GM12878 (cell line): Measurements from ENCODE around the gene ABI3. TPM values are rescaled to one million over a fixed set of nuclear protein-coding genes. Genes with fewer than 3 reads are reported as not detected.

Experiments
- ATAC-seq: fragments of 200-7000 bp; cut with Tn5 transposase; 3 replicates; pipeline ENCODE4 v1.9.1; 2020; ENCODE audit warnings: mild to moderate bottlenecking, moderate library complexity
- BruUV-seq: library from RNA; stranded (reverse); fragments of 400-500 nt; replicated peaks from 2 replicates; lab custom pipeline; 2021; lab: Mats Ljungman, UMichigan
- CTCF ChIA-PET: fragments of 300-600 bp; sonication (Branson Sonifier 250); formaldehyde crosslinking; extraction: SDS; loops from one replicate; lab custom pipeline; 2021; ENCODE audit warnings: inconsistent platforms; lab: Yijun Ruan, JAX
- POLR2A ChIA-PET: fragments of 350-600 bp; formaldehyde crosslinking; extraction: SDS; loops from one replicate; lab custom pipeline; 2021; ENCODE audit warnings: inconsistent platforms; lab: Charles Lee
- RAD21 ChIA-PET: fragments of 300-600 bp; sonication (Branson Sonifier 250); formaldehyde crosslinking; loops from one replicate; lab custom pipeline; 2023; ENCODE audit warnings: antibody characterized with exemption; ENCODE audit not compliant: unreplicated experiment; lab: Charles Lee
- SMC1A ChIA-PET: fragments of 300-600 bp; sonication (Branson Sonifier 250); formaldehyde crosslinking; loops from one replicate; lab custom pipeline; 2023; ENCODE audit not compliant: unreplicated experiment, uncharacterized antibody; lab: Charles Lee
- DNase-seq: peaks from one replicate; pipeline ENCODE4 v3.0.0-alpha.2; 2011; ENCODE audit warnings: low read depth, low spot score
- FAIRE-seq: peaks from 3 replicates; lab custom pipeline; 2011; peaks lifted over from hg19 to GRCh38; lab: Jason Lieb, UNC
- H2AFZ ChIP-seq: 2 replicates; pipeline ENCODE4 v1.6.0; 2011; ENCODE audit warnings: low read depth, low read length, control low read depth; ENCODE audit not compliant: control insufficient read depth
- H3K27ac ChIP-seq: 2 replicates; pipeline ENCODE4 v1.5.1; 2011; ENCODE audit warnings: control low read depth; ENCODE audit not compliant: control insufficient read depth, insufficient read depth
- H3K27me3 ChIP-seq, 2 experiments: replicated peaks in 1 of 2; 2 replicates each; pipeline versions ENCODE4 v1.6.0 to v1.6.1; 2011; ENCODE audit warnings: low read length in 1 of 2; ENCODE audit not compliant: control insufficient read depth in 2 of 2, insufficient read depth in 2 of 2
- H3K36me3 ChIP-seq, 2 experiments: 2 replicates each; pipeline ENCODE4 v1.5.1; 2011; ENCODE audit warnings: low read length in 1 of 2; ENCODE audit not compliant: control insufficient read depth in 2 of 2, insufficient read depth in 2 of 2
- H3K4me1 ChIP-seq: 2 replicates; pipeline ENCODE4 v1.6.1; 2011; ENCODE audit warnings: mild to moderate bottlenecking, low read length, moderate library complexity, mixed read lengths; ENCODE audit not compliant: control insufficient read depth, insufficient read depth
- H3K4me2 ChIP-seq: 2 replicates; pipeline ENCODE4 v1.6.0; 2011; ENCODE audit warnings: control low read depth; ENCODE audit not compliant: control insufficient read depth, insufficient read depth
- H3K4me3 ChIP-seq: fragments of 200-600 bp; sonication (generic); 2 replicates; pipeline ENCODE4 v1.5.1; 2016
- H3K79me2 ChIP-seq: 2 replicates; pipeline ENCODE4 v1.6.0; 2011; ENCODE audit warnings: low read length; ENCODE audit not compliant: control insufficient read depth, insufficient read depth
- H3K9ac ChIP-seq: 2 replicates; pipeline ENCODE4 v1.8.0; 2011; ENCODE audit warnings: low read length, control low read depth, mixed read lengths; ENCODE audit not compliant: control insufficient read depth, insufficient read depth
- H3K9me3 ChIP-seq: replicated peaks from 3 replicates; pipeline ENCODE4 v1.5.1; 2011; ENCODE audit warnings: mild to moderate bottlenecking, low read length; ENCODE audit not compliant: control insufficient read depth, insufficient read depth
- H4K20me1 ChIP-seq: 2 replicates; pipeline ENCODE4 v1.6.0; 2011; ENCODE audit not compliant: control insufficient read depth, insufficient read depth
- ESRRA ChIP-seq: IDR thresholded peaks from 2 replicates; pipeline ENCODE4 v1.6.1; 2012; ENCODE audit warnings: mild to moderate bottlenecking, low read length, improper control_type of control experiment
- HCFC1 ChIP-seq: fragments of 150-350 bp; IDR thresholded peaks from 2 replicates; pipeline ENCODE4 v1.6.1; 2014; ENCODE audit warnings: low read length
- IRF4 ChIP-seq: IDR thresholded peaks from 2 replicates; pipeline ENCODE4 v1.6.1; 2011; ENCODE audit warnings: low read depth, low read length
- MTA3 ChIP-seq: IDR thresholded peaks from 2 replicates; pipeline ENCODE4 v1.6.1; 2012; ENCODE audit warnings: low read length, inconsistent platforms, borderline replicate concordance
- MYC ChIP-seq: IDR thresholded peaks from 2 replicates; pipeline ENCODE4 v1.6.1; 2011; ENCODE audit warnings: mild to moderate bottlenecking, low read length, moderate library complexity, inconsistent platforms; ENCODE audit not compliant: insufficient read depth, insufficient replicate concordance, insufficient read length, severe bottlenecking
- POLR2A ChIP-seq: IDR thresholded peaks from 2 replicates; pipeline ENCODE4 v1.6.1; 2011; ENCODE audit warnings: low read depth, mild to moderate bottlenecking, low read length
- RELA ChIP-seq: fragments of 450-650 bp; IDR thresholded peaks from 2 replicates; pipeline ENCODE4 v1.8.0; 2014; ENCODE audit warnings: borderline replicate concordance; ENCODE audit not compliant: partially characterized antibody
- YY1 ChIP-seq: IDR thresholded peaks from 2 replicates; pipeline ENCODE4 v1.6.1; 2011; ENCODE audit warnings: low read depth, mild to moderate bottlenecking, low read length
- WGBS: methylation state at CpG from one replicate; pipeline ENCODE4 v1.1.6; 2016; ENCODE audit warnings: low lambda C conversion rate; ENCODE audit not compliant: insufficient replicate concordance, insufficient coverage; ENCODE audit errors: missing lambda C conversion rate; 5-methylcytosine and 5-hydroxymethylcytosine counted together
- in situ Hi-C: fragments of 300-500 bp; cut with MboI; formaldehyde crosslinking; loops from 9 replicates; pipeline ENCODE4 v1.14.3; 2018; ENCODE audit warnings: mixed read lengths
- intact Hi-C: fragments of 100-400 bp; cut with micrococcal nuclease; formaldehyde crosslinking; loops from one replicate; pipeline ENCODE4 v1.14.2; 2022; ENCODE audit not compliant: unreplicated experiment
- polyA plus RNA-seq, 11 experiments: library from polyadenylated mRNA; depleted of rRNA in 4 of 11; unstranded in 6 of 11; stranded (reverse) in 5 of 11; fragments of >200 nt; fragmentation: Nextera tagmentation in 4 of 11; fragmentation: Illumina TruSeq in 1 of 11; extraction: Ambion mirVana in 4 of 11; extraction: Trizol in 1 of 11; gene quantifications; 1 replicate in 1 of 11; 2 replicates in 10 of 11; pipeline versions ENCODE4 v1.2.1 to v1.2.3, GENCODE V29; 2011 to 2016; ENCODE audit warnings: inconsistent platforms in 2 of 11, missing spikeins in 2 of 11, low read depth in 1 of 11
- total RNA-seq, 4 experiments: library from RNA; depleted of rRNA in 3 of 4; stranded (reverse); fragments of >200 nt in 3 of 4; fragmentation: Illumina TruSeq in 1 of 4; extraction: Trizol in 1 of 4; gene quantifications; 2 replicates each; pipeline versions ENCODE4 v1.2.1 to v1.2.3, GENCODE V29; 2013 to 2021
- TF ChIP-seq, protein P1 (sequence below): IDR thresholded peaks from 2 replicates; pipeline ENCODE4 v1.6.1; 2012; ENCODE audit warnings: low read length, inconsistent platforms

ABI3 gene
- total and polyA plus RNA-seq, 10 of the 15 experiments (the other 5 are each of a cell fraction or from before 2014, with no cell fraction given): 13.4 to 109 (median 51.1) TPM

DNA sequence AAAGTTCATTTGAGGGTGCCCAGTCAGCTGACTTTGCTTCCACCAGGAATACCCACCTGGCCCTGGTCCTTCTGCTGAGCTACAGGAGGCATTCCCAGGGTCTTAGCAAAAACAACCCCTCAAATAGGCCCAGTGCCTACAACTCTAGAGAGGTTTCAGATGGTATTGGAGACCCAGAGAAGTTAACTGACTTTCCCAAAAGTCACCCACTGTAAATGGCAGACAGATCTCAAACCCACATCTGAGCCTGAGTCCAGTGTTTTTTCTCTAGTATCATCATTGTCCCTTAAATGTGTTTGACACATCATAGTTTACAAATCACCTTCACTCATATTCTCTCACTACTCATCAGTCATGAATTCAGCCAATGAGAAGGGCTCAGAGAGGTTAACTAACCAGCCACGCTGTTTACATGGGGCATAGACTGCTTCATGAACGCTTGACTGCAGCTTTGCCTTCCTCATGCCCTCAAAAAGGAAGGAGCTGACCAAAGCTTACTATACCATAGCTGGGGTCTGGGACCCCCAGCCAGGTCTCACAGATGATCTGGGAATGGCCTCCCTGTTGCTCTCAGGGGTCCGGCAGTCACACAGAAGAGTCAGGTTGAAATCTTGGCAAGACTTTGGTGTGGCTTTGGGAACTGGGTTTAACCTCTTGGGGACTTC is 16.4 kb downstream of the ABI3 start:
- ChIA-PET RAD21 (interaction anchor here (0.6 to 5.9 kb wide), 6 partner anchors 10 to 66 kb away, joined by 3 to 72 read pairs (median 20); partner anchors contain the start of genes ABI3 and GNGT2), CTCF (interaction anchor here (0.7 to 8.2 kb wide), 13 partner anchors 12 to 194 kb away, joined by 3 to 178 read pairs (median 13); no protein-coding TSS in a partner anchor), POLR2A (interaction anchor here (1.1 to 3.6 kb wide), 5 partner anchors 13 to 38 kb away, joined by 3 to 12 read pairs (median 10); partner anchors contain the start of genes ABI3 and GNGT2), SMC1A (interaction anchor here (0.9 to 7.3 kb wide), 10 partner anchors 11 to 58 kb away, joined by 4 to 118 read pairs (median 10); no protein-coding TSS in a partner anchor)
- peaks cover 1 to 10% of the 10 kb centered on the region in 2 experiments for H3K36me3 ChIP-seq
- no peak overlapping the region for H2AFZ ChIP-seq
- in situ Hi-C loops (loop anchor here (10.0 kb wide), 1 partner anchor 52 kb away; no protein-coding TSS in a partner anchor), intact Hi-C loops (loop anchor here (1.0 to 5.0 kb wide), 2 partner anchors 47 to 195 kb away; no protein-coding TSS in a partner anchor)
- no peak for TF ChIP-seq RELA
- TF ChIP-seq ESRRA: no peak
- TF ChIP-seq IRF4: no peak
- TF ChIP-seq, protein P1, sequence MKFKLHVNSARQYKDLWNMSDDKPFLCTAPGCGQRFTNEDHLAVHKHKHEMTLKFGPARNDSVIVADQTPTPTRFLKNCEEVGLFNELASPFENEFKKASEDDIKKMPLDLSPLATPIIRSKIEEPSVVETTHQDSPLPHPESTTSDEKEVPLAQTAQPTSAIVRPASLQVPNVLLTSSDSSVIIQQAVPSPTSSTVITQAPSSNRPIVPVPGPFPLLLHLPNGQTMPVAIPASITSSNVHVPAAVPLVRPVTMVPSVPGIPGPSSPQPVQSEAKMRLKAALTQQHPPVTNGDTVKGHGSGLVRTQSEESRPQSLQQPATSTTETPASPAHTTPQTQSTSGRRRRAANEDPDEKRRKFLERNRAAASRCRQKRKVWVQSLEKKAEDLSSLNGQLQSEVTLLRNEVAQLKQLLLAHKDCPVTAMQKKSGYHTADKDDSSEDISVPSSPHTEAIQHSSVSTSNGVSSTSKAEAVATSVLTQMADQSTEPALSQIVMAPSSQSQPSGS: peak; percentile 12; the same call in 1 of the 2 replicates
- TF ChIP-seq MYC: no peak
- no peak for TF ChIP-seq HCFC1
- peak; percentile 57; the same call in 1 of the 2 replicates for TF ChIP-seq POLR2A
- TF ChIP-seq MTA3: peak; percentile 80; the same call in 1 of the 2 replicates
- no peak for TF ChIP-seq YY1
- no TSS peak for BruUV-seq
- no peaks in the 10 kb centered on the region for H3K79me2 ChIP-seq
- DNase-seq (no peak), ATAC-seq (no peak), FAIRE-seq (no peak)
- no peaks in the 10 kb centered on the region for H3K27me3 ChIP-seq
- H3K9ac ChIP-seq: no peak overlapping the region
- no peak overlapping the region for H3K4me2 ChIP-seq
- 0 out of 2 replicates have a peak, but pooled peaks cover 7% of the 10 kb centered on the region for H4K20me1 ChIP-seq
- H3K4me1 ChIP-seq: peaks cover 24% of the 10 kb centered on the region
- H3K4me3 ChIP-seq: no peak overlapping the region
- no peak overlapping the region for H3K27ac ChIP-seq
- WGBS: 83% methylated on average over 3 of the region's 3 CpGs
- no peaks in the 10 kb centered on the region for H3K9me3 ChIP-seq
